ENCODE results near the gene TSR3.

Gene TSR3

GRCh38 chr16:1320658-1321240 is 30.9 kb downstream of the TSR3 start:
- no peak overlapping the region for H4K91ac ChIP-seq (ENCODE audit: low read length)
- peaks cover 2% of the 10 kb centered on the region for H3K4me1 ChIP-seq (ENCODE audit: control insufficient read depth, insufficient read depth, low read depth, low read length)
- no peak overlapping the region for H4K8ac ChIP-seq (ENCODE audit: low read length)
- H3K14ac ChIP-seq (ENCODE audit: low read length in 2 of 2) = no peak overlapping the region
- 93% methylated on average over 17 of the region's 22 CpGs for WGBS
- H2BK12ac ChIP-seq (ENCODE audit: low read length in 2 of 2) = no peak overlapping the region
- H3K4me2 ChIP-seq (ENCODE audit: low read length, poor library complexity, severe bottlenecking) = no peak overlapping the region
- H2BK15ac ChIP-seq (ENCODE audit: low read depth, poor library complexity, severe bottlenecking) = no peak overlapping the region
- no peak overlapping the region for H3K23ac ChIP-seq (ENCODE audit: low read length in 2 of 2)
- no peak overlapping the region for H2BK120ac ChIP-seq (ENCODE audit: low read depth, low read length)
- H3K9ac ChIP-seq (ENCODE audit: low read length) = no peak overlapping the region
- no peak overlapping the region for H2BK5ac ChIP-seq (ENCODE audit: low read depth, low read length, poor library complexity, severe bottlenecking)
- H2AFZ ChIP-seq (ENCODE audit: low read depth, low read length) = no peak overlapping the region
- H3K9me3 ChIP-seq (ENCODE audit: control insufficient read depth, low read length) = no peaks in the 10 kb centered on the region
- no peak overlapping the region for H3K4me3 ChIP-seq (ENCODE audit: insufficient read depth in 1 of 2, low read depth in 1 of 2, low read length in 2 of 2)
- DNase-seq = no peak
- no peak overlapping the region for H3K27ac ChIP-seq (ENCODE audit: low read length, poor library complexity, severe bottlenecking)
- H3K18ac ChIP-seq (ENCODE audit: low read depth in 1 of 2, low read length in 2 of 2) = no peak overlapping the region
- H2AK5ac ChIP-seq (ENCODE audit: low read length, severe bottlenecking) = no peak overlapping the region
- H3K4ac ChIP-seq (ENCODE audit: low read depth in 1 of 2, low read length in 2 of 2) = no peak overlapping the region
- H3K36me3 ChIP-seq (ENCODE audit: control insufficient read depth in 1 of 2, insufficient read depth in 2 of 2, low read depth in 1 of 2, low read length in 2 of 2) = peaks cover 90 to 96% of the 10 kb centered on the region in 2 experiments
- H3K27me3 ChIP-seq (ENCODE audit: control insufficient read depth in 1 of 2, insufficient read depth in 1 of 2, low read length in 2 of 2) = no peaks in the 10 kb centered on the region
- H3K79me1 ChIP-seq (replicated peaks; ENCODE audit: low read length, poor library complexity, severe bottlenecking) = peaks cover 49% of the 10 kb centered on the region

DNA sequence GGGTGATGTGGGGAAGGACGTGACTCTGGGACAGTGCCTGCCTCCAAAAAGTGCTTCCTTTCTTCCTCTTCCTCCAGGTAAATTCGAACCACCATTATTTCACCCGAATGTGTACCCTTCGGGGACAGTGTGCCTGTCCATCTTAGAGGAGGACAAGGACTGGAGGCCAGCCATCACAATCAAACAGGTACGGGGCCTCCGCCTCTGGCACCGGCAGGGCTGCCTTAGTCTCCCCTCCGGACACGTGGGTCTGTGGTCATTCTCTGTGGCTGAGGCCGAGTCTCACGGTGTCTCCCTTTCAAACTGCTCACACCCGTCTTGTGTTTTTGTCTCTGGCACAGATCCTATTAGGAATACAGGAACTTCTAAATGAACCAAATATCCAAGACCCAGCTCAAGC is 31.6 kb downstream of the TSR3 start:
- no peak overlapping the region for H2AK5ac ChIP-seq (ENCODE audit: low read length, severe bottlenecking)
- H3K9me3 ChIP-seq (ENCODE audit: control insufficient read depth, low read length) = no peaks in the 10 kb centered on the region
- WGBS = 93% methylated on average over 12 of the region's 12 CpGs
- no peak overlapping the region for H3K9ac ChIP-seq (ENCODE audit: low read length)
- H3K27me3 ChIP-seq (ENCODE audit: control insufficient read depth in 1 of 2, insufficient read depth in 1 of 2, low read length in 2 of 2) = no peaks in the 10 kb centered on the region
- H3K14ac ChIP-seq (ENCODE audit: low read length in 2 of 2) = no peak overlapping the region
- H3K4ac ChIP-seq (ENCODE audit: low read depth in 1 of 2, low read length in 2 of 2) = no peak overlapping the region
- H3K4me2 ChIP-seq (ENCODE audit: low read length, poor library complexity, severe bottlenecking) = no peak overlapping the region
- no peak for DNase-seq
- no peak overlapping the region for H2BK5ac ChIP-seq (ENCODE audit: low read depth, low read length, poor library complexity, severe bottlenecking)
- no peak overlapping the region for H3K18ac ChIP-seq (ENCODE audit: low read depth in 1 of 2, low read length in 2 of 2)
- H4K8ac ChIP-seq (ENCODE audit: low read length) = no peak overlapping the region
- H3K27ac ChIP-seq (ENCODE audit: low read length, poor library complexity, severe bottlenecking) = no peak overlapping the region
- peaks cover 51% of the 10 kb centered on the region for H3K79me1 ChIP-seq (replicated peaks; ENCODE audit: low read length, poor library complexity, severe bottlenecking)
- H3K4me3 ChIP-seq (ENCODE audit: insufficient read depth in 1 of 2, low read depth in 1 of 2, low read length in 2 of 2) = no peak overlapping the region
- H2BK120ac ChIP-seq (ENCODE audit: low read depth, low read length) = no peak overlapping the region
- no peak overlapping the region for H2BK15ac ChIP-seq (ENCODE audit: low read depth, poor library complexity, severe bottlenecking)
- no peak overlapping the region for H2BK12ac ChIP-seq (ENCODE audit: low read length in 2 of 2)
- H3K4me1 ChIP-seq (ENCODE audit: control insufficient read depth, insufficient read depth, low read depth, low read length) = peaks cover 2% of the 10 kb centered on the region
- no peak overlapping the region for H3K23ac ChIP-seq (ENCODE audit: low read length in 2 of 2)
- peaks cover 90 to 96% of the 10 kb centered on the region in 2 experiments for H3K36me3 ChIP-seq (ENCODE audit: control insufficient read depth in 1 of 2, insufficient read depth in 2 of 2, low read depth in 1 of 2, low read length in 2 of 2)
- no peak overlapping the region for H4K91ac ChIP-seq (ENCODE audit: low read length)
- no peak overlapping the region for H2AFZ ChIP-seq (ENCODE audit: low read depth, low read length)

- H2BK5ac ChIP-seq (ENCODE audit: low read depth, low read length, poor library complexity, severe bottlenecking) = no peak overlapping the region
- no peak overlapping the region for H3K14ac ChIP-seq (ENCODE audit: low read length in 2 of 2)
- peaks cover 90 to 96% of the 10 kb centered on the region in 2 experiments for H3K36me3 ChIP-seq (ENCODE audit: control insufficient read depth in 1 of 2, insufficient read depth in 2 of 2, low read depth in 1 of 2, low read length in 2 of 2)
- H4K8ac ChIP-seq (ENCODE audit: low read length) = no peak overlapping the region
- H2BK15ac ChIP-seq (ENCODE audit: low read depth, poor library complexity, severe bottlenecking) = no peak overlapping the region
- H3K9ac ChIP-seq (ENCODE audit: low read length) = no peak overlapping the region
- no peaks in the 10 kb centered on the region for H3K27me3 ChIP-seq (ENCODE audit: control insufficient read depth in 1 of 2, insufficient read depth in 1 of 2, low read length in 2 of 2)
- no peak overlapping the region for H2AK5ac ChIP-seq (ENCODE audit: low read length, severe bottlenecking)
- H3K18ac ChIP-seq (ENCODE audit: low read depth in 1 of 2, low read length in 2 of 2) = no peak overlapping the region
- DNase-seq = no peak
- no peak overlapping the region for H4K91ac ChIP-seq (ENCODE audit: low read length)
- H3K79me1 ChIP-seq (replicated peaks; ENCODE audit: low read length, poor library complexity, severe bottlenecking) = peaks cover 45% of the 10 kb centered on the region
- no peak overlapping the region for H2BK120ac ChIP-seq (ENCODE audit: low read depth, low read length)
- WGBS = 95% methylated on average over 33 of the region's 33 CpGs
- no peak overlapping the region for H3K4me3 ChIP-seq (ENCODE audit: insufficient read depth in 1 of 2, low read depth in 1 of 2, low read length in 2 of 2)
- H2AFZ ChIP-seq (ENCODE audit: low read depth, low read length) = no peak overlapping the region
- no peak overlapping the region for H2BK12ac ChIP-seq (ENCODE audit: low read length in 2 of 2)
- H3K4me2 ChIP-seq (ENCODE audit: low read length, poor library complexity, severe bottlenecking) = no peak overlapping the region
- no peak overlapping the region for H3K27ac ChIP-seq (ENCODE audit: low read length, poor library complexity, severe bottlenecking)
- H3K9me3 ChIP-seq (ENCODE audit: control insufficient read depth, low read length) = no peaks in the 10 kb centered on the region
- no peak overlapping the region for H3K4ac ChIP-seq (ENCODE audit: low read depth in 1 of 2, low read length in 2 of 2)
- peaks cover 6% of the 10 kb centered on the region for H3K4me1 ChIP-seq (ENCODE audit: control insufficient read depth, insufficient read depth, low read depth, low read length)
- H3K23ac ChIP-seq (ENCODE audit: low read length in 2 of 2) = no peak overlapping the region
Measured at GRCh38 chr16:1319041-1319440, 32.6 kb downstream of the TSR3 start.

DNA sequence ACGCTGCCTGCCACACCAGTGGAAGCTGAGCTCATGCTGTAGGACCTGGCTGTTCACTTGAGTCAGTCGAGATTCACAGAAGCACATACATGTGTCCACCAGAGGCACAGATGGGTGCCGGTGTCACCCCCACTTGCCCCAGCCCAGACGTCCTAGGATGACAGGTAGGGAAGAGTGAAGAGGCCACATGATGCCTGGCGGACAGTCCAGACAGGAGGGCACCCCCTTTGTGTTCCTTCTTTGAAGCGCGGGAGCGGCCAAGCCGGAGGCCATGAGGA is 33.5 kb downstream of the TSR3 start:
- H2AK5ac ChIP-seq (ENCODE audit: low read length, severe bottlenecking) = no peak overlapping the region
- peak overlapping the region; percentile 31 for H4K91ac ChIP-seq (ENCODE audit: low read length)
- DNase-seq = no peak
- no peak overlapping the region for H3K27ac ChIP-seq (ENCODE audit: low read length, poor library complexity, severe bottlenecking)
- WGBS = 94% methylated on average over 9 of the region's 9 CpGs
- H2BK5ac ChIP-seq (ENCODE audit: low read depth, low read length, poor library complexity, severe bottlenecking) = no peak overlapping the region
- H3K14ac ChIP-seq (ENCODE audit: low read length in 2 of 2) = no peak overlapping the region
- no peak overlapping the region for H4K8ac ChIP-seq (ENCODE audit: low read length)
- H3K9ac ChIP-seq (ENCODE audit: low read length) = no peak overlapping the region
- H2BK12ac ChIP-seq (ENCODE audit: low read length in 2 of 2) = no peak overlapping the region
- no peaks in the 10 kb centered on the region for H3K27me3 ChIP-seq (ENCODE audit: control insufficient read depth in 1 of 2, insufficient read depth in 1 of 2, low read length in 2 of 2)
- no peak overlapping the region for H2BK15ac ChIP-seq (ENCODE audit: low read depth, poor library complexity, severe bottlenecking)
- H3K4me3 ChIP-seq (ENCODE audit: insufficient read depth in 1 of 2, low read depth in 1 of 2, low read length in 2 of 2) = no peak overlapping the region
- no peak overlapping the region for H3K4me2 ChIP-seq (ENCODE audit: low read length, poor library complexity, severe bottlenecking)
- no peak overlapping the region for H2AFZ ChIP-seq (ENCODE audit: low read depth, low read length)
- H3K4ac ChIP-seq (ENCODE audit: low read depth in 1 of 2, low read length in 2 of 2) = no peak overlapping the region
- peaks cover 11% of the 10 kb centered on the region for H3K4me1 ChIP-seq (ENCODE audit: control insufficient read depth, insufficient read depth, low read depth, low read length)
- peaks cover 84 to 94% of the 10 kb centered on the region in 2 experiments for H3K36me3 ChIP-seq (ENCODE audit: control insufficient read depth in 1 of 2, insufficient read depth in 2 of 2, low read depth in 1 of 2, low read length in 2 of 2)
- H2BK120ac ChIP-seq (ENCODE audit: low read depth, low read length) = no peak overlapping the region
- peaks cover 38% of the 10 kb centered on the region for H3K79me1 ChIP-seq (replicated peaks; ENCODE audit: low read length, poor library complexity, severe bottlenecking)
- no peak overlapping the region for H3K23ac ChIP-seq (ENCODE audit: low read length in 2 of 2)
- no peaks in the 10 kb centered on the region for H3K9me3 ChIP-seq (ENCODE audit: control insufficient read depth, low read length)
- H3K18ac ChIP-seq (ENCODE audit: low read depth in 1 of 2, low read length in 2 of 2) = no peak overlapping the region
